Ramos (cell line): Measurements from ENCODE around the gene USP24.
"Not testable (repeated sequence)": the region's sequence is repeated elsewhere in the genome, so short reads cannot be mapped to it uniquely, and the experiment has no call there.

Source experiments
- in situ Hi-C: fragments of 300-500 bp; cut with MboI; formaldehyde crosslinking; loops from one replicate; pipeline ENCODE4 v1.14.3; 2022; ENCODE audit warnings: low sequenced_read_pairs; ENCODE audit not compliant: unreplicated experiment

Gene USP24

GRCh38 chr1:55232448-55233144 is 17.4 kb upstream of the USP24 start:
- in situ Hi-C loops: no loop called here

GRCh38 chr1:55231745-55232144 is 16.6 kb upstream of the USP24 start:
- in situ Hi-C loops: no loop called here

- in situ Hi-C loops: no loop called here
Measured at GRCh38 chr1:55230659-55231058, 15.5 kb upstream of the USP24 start.

GRCh38 chr1:55229726-55230125 is 14.6 kb upstream of the USP24 start:
- in situ Hi-C loops: not testable (repeated sequence)

GRCh38 chr1:55225228-55225627 is 10.1 kb upstream of the USP24 start:
- in situ Hi-C loops: no loop called here

GRCh38 chr1:55224729-55225128 is 9.6 kb upstream of the USP24 start:
- in situ Hi-C loops: no loop called here

- in situ Hi-C loops: no loop called here
Measured at GRCh38 chr1:55222152-55222551, 7.0 kb upstream of the USP24 start.

GRCh38 chr1:55217226-55217986 is 2.2 kb upstream of the USP24 start:
- in situ Hi-C loops: no loop called here

- in situ Hi-C loops: no loop called here
Measured at GRCh38 chr1:55216096-55216495, 932 bp upstream of the USP24 start.

GRCh38 chr1:55214934-55215193 is 300 bp downstream of the USP24 start:
- in situ Hi-C loops: no loop called here

- in situ Hi-C loops: no loop called here
Measured at GRCh38 chr1:55214212-55214933, 791 bp downstream of the USP24 start.

- in situ Hi-C loops: no loop called here
Measured at GRCh38 chr1:55213885-55214211, 1.3 kb downstream of the USP24 start.

- in situ Hi-C loops: no loop called here
Measured at GRCh38 chr1:55213151-55213884, 1.8 kb downstream of the USP24 start.

GRCh38 chr1:55212349-55213150 is 2.6 kb downstream of the USP24 start:
- in situ Hi-C loops: no loop called here

GRCh38 chr1:55211863-55212262 is 3.3 kb downstream of the USP24 start:
- in situ Hi-C loops: no loop called here

GRCh38 chr1:55210990-55211801 is 4.0 kb downstream of the USP24 start:
- in situ Hi-C loops: no loop called here

GRCh38 chr1:55209247-55209646 is 5.9 kb downstream of the USP24 start:
- in situ Hi-C loops: no loop called here

- in situ Hi-C loops: no loop called here
Measured at GRCh38 chr1:55206210-55206609, 9.0 kb downstream of the USP24 start.

- in situ Hi-C loops: no loop called here
Measured at GRCh38 chr1:55204997-55205396, 10.2 kb downstream of the USP24 start.
